Measurements from ENCODE around the gene CFAP54.

DNA sequence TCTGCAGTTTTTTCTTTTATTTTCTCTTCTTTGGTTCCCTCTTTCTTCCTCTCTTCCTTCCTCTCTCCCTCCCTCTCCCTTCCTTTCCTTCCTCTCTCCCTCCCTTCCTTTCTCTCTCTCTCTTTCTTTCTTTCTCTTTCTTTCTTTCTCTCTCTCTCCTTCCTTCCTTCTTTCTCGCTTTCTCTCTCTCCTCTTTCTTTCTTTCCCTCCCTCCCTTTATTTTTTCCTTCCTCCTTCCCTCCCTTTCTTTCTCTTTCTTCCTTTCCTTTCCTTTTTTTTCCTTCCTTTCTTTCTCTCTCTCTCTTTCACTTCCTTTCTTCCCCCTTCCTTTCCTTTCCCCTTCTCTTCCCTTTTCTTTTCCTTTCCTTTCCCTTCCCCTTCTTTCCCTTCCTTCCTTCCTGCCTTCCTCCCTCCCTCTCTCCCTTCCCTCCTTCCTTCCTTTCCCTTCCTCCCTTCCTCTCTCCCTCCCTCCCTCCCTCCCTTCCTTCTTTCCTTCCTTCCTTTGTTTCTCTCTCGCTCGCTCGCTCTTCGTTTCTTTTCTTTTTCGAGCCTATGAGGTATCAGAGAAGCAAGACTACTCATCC lies 13.7 kb downstream of the CFAP54 start:
- TF ChIP-seq GATA3 (IDR thresholded peaks at IDR 0.05; ENCODE audit: low read depth, low read length) (no peak), GATA2 (IDR thresholded peaks at IDR 0.05; ENCODE audit: low read depth, low read length) (no peak)

All from SH-SY5Y (cell line).